Trophoblast cell (in vitro differentiated cells and primary cell): ENCODE results near the gene PFAS.

Experiments
- DNase-seq, 2 donors: peaks; one replicate each; pipeline ENCODE4 v3.0.0-alpha.2; 2016
- H2AFZ ChIP-seq: 2 replicates; pipeline ENCODE4 v1.6.1; 2013; ENCODE audit warnings: low read length, moderate library complexity, mild to moderate bottlenecking; ENCODE audit not compliant: insufficient read depth, poor library complexity
- H2AK5ac ChIP-seq: 2 replicates; pipeline ENCODE4 v1.6.1; 2013; ENCODE audit warnings: mild to moderate bottlenecking, low read length
- H2BK120ac ChIP-seq: 2 replicates; pipeline ENCODE4 v1.6.1; 2013; ENCODE audit warnings: low read length, mild to moderate bottlenecking, moderate library complexity; ENCODE audit not compliant: insufficient read depth, poor library complexity
- H2BK12ac ChIP-seq: 2 replicates; pipeline ENCODE4 v1.6.1; 2013; ENCODE audit warnings: mild to moderate bottlenecking, low read length, moderate library complexity
- H2BK5ac ChIP-seq: 2 replicates; pipeline ENCODE4 v1.6.1; 2013; ENCODE audit warnings: low read length, low read depth, moderate library complexity, mild to moderate bottlenecking; ENCODE audit not compliant: poor library complexity
- H3K14ac ChIP-seq: 2 replicates; pipeline ENCODE4 v1.6.1; 2013; ENCODE audit warnings: mild to moderate bottlenecking, low read length
- H3K18ac ChIP-seq: 2 replicates; pipeline ENCODE4 v1.6.1; 2013; ENCODE audit warnings: mild to moderate bottlenecking, low read length
- H3K23ac ChIP-seq: 2 replicates; pipeline ENCODE4 v1.6.1; 2013; ENCODE audit warnings: low read length
- H3K27ac ChIP-seq: 2 replicates; pipeline ENCODE4 v1.5.1; 2013; ENCODE audit warnings: low read depth, mild to moderate bottlenecking, inconsistent platforms, low read length, moderate library complexity
- H3K27me3 ChIP-seq: 2 replicates; pipeline ENCODE4 v1.6.1; 2013; ENCODE audit warnings: inconsistent platforms, mild to moderate bottlenecking, low read length, moderate library complexity; ENCODE audit not compliant: insufficient read depth
- H3K36me3 ChIP-seq, 2 experiments: 1 replicate in 1 of 2; 2 replicates in 1 of 2; pipeline ENCODE4 v1.6.1; 2013; ENCODE audit warnings: low read length in 2 of 2, mild to moderate bottlenecking in 2 of 2, moderate library complexity in 1 of 2; ENCODE audit not compliant: insufficient read depth in 2 of 2, control insufficient read depth in 1 of 2
- H3K4ac ChIP-seq: 2 replicates; pipeline ENCODE4 v1.6.1; 2013; ENCODE audit warnings: low read depth, mild to moderate bottlenecking, low read length, moderate library complexity
- H3K4me1 ChIP-seq, 2 experiments: 1 replicate in 1 of 2; 2 replicates in 1 of 2; pipeline ENCODE4 v1.6.1; 2013; ENCODE audit warnings: low read length in 2 of 2, mild to moderate bottlenecking in 2 of 2, moderate library complexity in 1 of 2; ENCODE audit not compliant: insufficient read depth in 2 of 2, control insufficient read depth in 1 of 2
- H3K4me2 ChIP-seq: 2 replicates; pipeline ENCODE4 v1.6.1; 2013; ENCODE audit warnings: inconsistent platforms, mild to moderate bottlenecking, low read length, moderate library complexity
- H3K4me3 ChIP-seq: 2 replicates; pipeline ENCODE4 v1.5.1; 2013; ENCODE audit warnings: mild to moderate bottlenecking, low read depth, low read length, inconsistent platforms
- H3K79me1 ChIP-seq: one replicate; pipeline ENCODE4 v1.6.1; 2013; ENCODE audit warnings: low read length
- H3K79me2 ChIP-seq: 2 replicates; pipeline ENCODE4 v1.6.1; 2013; ENCODE audit warnings: low read length, mild to moderate bottlenecking; ENCODE audit not compliant: control insufficient read depth, insufficient read depth, poor library complexity
- H3K9ac ChIP-seq: 2 replicates; pipeline ENCODE4 v1.6.1; 2013; ENCODE audit warnings: mild to moderate bottlenecking, low read length
- H3K9me3 ChIP-seq: 2 replicates; pipeline ENCODE4 v1.6.1; 2013; ENCODE audit warnings: low read depth, mild to moderate bottlenecking, control low read depth, inconsistent platforms, low read length; ENCODE audit not compliant: insufficient read depth
- H4K12ac ChIP-seq: 2 replicates; pipeline ENCODE4 v1.6.1; 2013; ENCODE audit warnings: low read depth, mild to moderate bottlenecking, low read length, moderate library complexity
- H4K8ac ChIP-seq: 2 replicates; pipeline ENCODE4 v1.6.1; 2013; ENCODE audit warnings: low read depth, mild to moderate bottlenecking, low read length, moderate library complexity
- H4K91ac ChIP-seq: one replicate; pipeline ENCODE4 v1.6.1; 2013; ENCODE audit warnings: low read depth, mild to moderate bottlenecking, low read length, moderate library complexity
- WGBS: extraction: QIAGEN DNeasy Blood & Tissue Kit; methylation state at CpG from one replicate; pipeline ENCODE4 v1.1.7; 2013; ENCODE audit warnings: missing lambda C conversion rate; ENCODE audit not compliant: insufficient read length, insufficient coverage; ENCODE audit errors: extremely low coverage; 5-methylcytosine and 5-hydroxymethylcytosine counted together

The PFAS gene

GRCh38 chr17:8257801-8258200, 8.7 kb downstream of the PFAS start:
- Histone ChIP-seq H2BK5ac (no peak overlapping the region), H4K91ac (no peak overlapping the region), H3K4me2 (no peak overlapping the region), H3K27ac (no peak overlapping the region), H3K23ac (no peak overlapping the region), H2BK12ac (no peak overlapping the region), H3K9me3 (no peaks in the 10 kb centered on the region), H3K4me1 (no peaks in the 10 kb centered on the region), H3K4me3 (no peak overlapping the region), H4K8ac (no peak overlapping the region), H3K36me3 (peaks cover 44 to 47% of the 10 kb centered on the region in 2 experiments), H3K14ac (no peak overlapping the region), H2AK5ac (no peak overlapping the region), H3K9ac (no peak overlapping the region), H3K79me2 (no peaks in the 10 kb centered on the region), H3K79me1 (no peaks in the 10 kb centered on the region), H3K18ac (no peak overlapping the region), H3K4ac (no peak overlapping the region), H2BK120ac (no peak overlapping the region), H3K27me3 (no peaks in the 10 kb centered on the region), H4K12ac (no peak overlapping the region), H2AFZ (no peak overlapping the region)
- no CpG with 5 or more reads among the region's 8 CpGs for WGBS
- no peak for DNase-seq

GRCh38 chr17:8264320-8264719, 15.2 kb downstream of the PFAS start:
- Histone ChIP-seq H3K23ac (no peak overlapping the region), H2BK5ac (no peak overlapping the region), H2BK120ac (no peak overlapping the region), H2AFZ (no peak overlapping the region), H3K27ac (no peak overlapping the region), H3K14ac (no peak overlapping the region), H4K12ac (no peak overlapping the region), H3K4me1 (no peaks in the 10 kb centered on the region), H3K18ac (no peak overlapping the region), H3K4me2 (no peak overlapping the region), H3K27me3 (no peaks in the 10 kb centered on the region), H3K36me3 (peaks cover 70% of the 10 kb centered on the region in 2 experiments), H2AK5ac (no peak overlapping the region), H3K9me3 (no peaks in the 10 kb centered on the region), H3K9ac (no peak overlapping the region), H3K4ac (no peak overlapping the region), H3K79me2 (no peaks in the 10 kb centered on the region), H4K91ac (no peak overlapping the region), H3K4me3 (no peak overlapping the region), H2BK12ac (no peak overlapping the region), H3K79me1 (no peaks in the 10 kb centered on the region), H4K8ac (no peak overlapping the region)
- WGBS, result no CpG with 5 or more reads among the region's 10 CpGs
- no peak for DNase-seq

DNA sequence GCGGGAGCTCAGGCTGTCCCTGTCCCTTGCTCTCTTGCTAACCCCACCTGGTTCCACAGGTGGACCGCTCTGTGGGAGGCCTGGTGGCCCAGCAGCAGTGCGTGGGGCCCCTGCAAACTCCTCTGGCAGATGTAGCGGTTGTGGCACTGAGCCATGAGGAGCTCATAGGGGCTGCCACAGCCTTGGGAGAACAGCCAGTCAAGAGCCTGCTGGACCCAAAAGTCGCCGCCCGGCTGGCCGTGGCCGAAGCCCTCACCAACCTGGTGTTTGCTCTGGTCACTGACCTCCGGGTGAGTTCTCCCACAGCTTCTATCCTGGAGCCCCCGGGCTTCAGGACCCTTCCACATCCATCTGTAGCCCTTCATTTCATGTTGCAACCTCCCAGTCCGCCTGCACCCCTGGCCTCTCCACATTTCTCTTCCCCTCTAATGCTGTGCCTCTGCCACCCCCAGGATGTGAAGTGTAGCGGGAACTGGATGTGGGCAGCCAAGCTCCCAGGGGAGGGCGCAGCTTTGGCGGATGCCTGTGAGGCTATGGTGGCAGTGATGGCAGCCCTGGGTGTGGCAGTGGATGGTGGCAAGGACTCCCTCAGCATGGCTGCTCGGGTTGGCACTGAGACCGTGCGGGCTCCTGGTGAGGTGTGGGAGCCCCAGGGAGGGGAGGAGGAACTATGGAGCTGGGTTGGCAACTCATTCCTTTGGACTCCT, 15.9 kb downstream of the PFAS start:
- Histone ChIP-seq H3K4me2 (no peak overlapping the region), H2BK120ac (no peak overlapping the region), H3K79me1 (no peaks in the 10 kb centered on the region), H3K4me3 (no peak overlapping the region), H4K12ac (no peak overlapping the region), H3K4ac (no peak overlapping the region), H2AK5ac (no peak overlapping the region), H3K9ac (no peak overlapping the region), H3K14ac (no peak overlapping the region), H3K9me3 (no peaks in the 10 kb centered on the region), H4K91ac (no peak overlapping the region), H3K27ac (no peak overlapping the region), H3K18ac (no peak overlapping the region), H4K8ac (no peak overlapping the region), H3K4me1 (no peaks in the 10 kb centered on the region), H3K27me3 (no peaks in the 10 kb centered on the region), H2BK12ac (no peak overlapping the region), H2AFZ (no peak overlapping the region), H3K79me2 (no peaks in the 10 kb centered on the region), H3K36me3 (peaks cover 72 to 73% of the 10 kb centered on the region in 2 experiments), H2BK5ac (no peak overlapping the region), H3K23ac (no peak overlapping the region)
- no peak for DNase-seq
- WGBS, result no CpG with 5 or more reads among the region's 18 CpGs

- no peaks in the 10 kb centered on the region for H3K79me1 ChIP-seq
- no peak overlapping the region for H3K4ac ChIP-seq
- WGBS, result no CpG with 5 or more reads among the region's 29 CpGs
- H3K4me2 ChIP-seq, result no peak overlapping the region
- H2AK5ac ChIP-seq, result no peak overlapping the region
- H3K27ac ChIP-seq, result no peak overlapping the region
- peaks cover 65% of the 10 kb centered on the region in 2 experiments for H3K36me3 ChIP-seq
- no peak overlapping the region for H3K18ac ChIP-seq
- H3K4me1 ChIP-seq, result no peaks in the 10 kb centered on the region
- no peak overlapping the region for H2BK5ac ChIP-seq
- H3K14ac ChIP-seq, result no peak overlapping the region
- H4K8ac ChIP-seq, result no peak overlapping the region
- H2AFZ ChIP-seq, result no peak overlapping the region
- no peak overlapping the region for H4K91ac ChIP-seq
- H2BK120ac ChIP-seq, result no peak overlapping the region
- no peaks in the 10 kb centered on the region for H3K27me3 ChIP-seq
- no peak overlapping the region for H3K9ac ChIP-seq
- H4K12ac ChIP-seq, result no peak overlapping the region
- H3K79me2 ChIP-seq, result no peaks in the 10 kb centered on the region
- no peaks in the 10 kb centered on the region for H3K9me3 ChIP-seq
- no peak overlapping the region for H3K23ac ChIP-seq
- no peak for DNase-seq
- H2BK12ac ChIP-seq, result no peak overlapping the region
- no peak overlapping the region for H3K4me3 ChIP-seq
Observed at GRCh38 chr17:8266648-8267479, 17.8 kb downstream of the PFAS start.
